Memory B cell (primary cell): ENCODE results near the gene PCSK6.
A peak's percentile ranks its signal among the peaks of the same experiment; 100 is the strongest.

Experiments
- ATAC-seq: fragments of 150-1000 bp; cut with Tn5 transposase; 2 replicates; pipeline ENCODE4 v1.10.0; 2021; ENCODE audit warnings: low read depth, mild to moderate bottlenecking, moderate library complexity
- DNase-seq, 2 donors: peaks; one replicate each; pipeline ENCODE4 v3.0.0; 2022; ENCODE audit warnings: low spot score in 2 of 2
- H3K27ac Mint-ChIP-seq: one replicate; pipeline ENCODE4 v1.8.0; 2022; ENCODE audit warnings: mild to moderate bottlenecking, moderate library complexity, mixed read lengths
- H3K27me3 Mint-ChIP-seq: one replicate; pipeline ENCODE4 v1.8.0; 2022; ENCODE audit warnings: mixed read lengths
- H3K36me3 Mint-ChIP-seq: one replicate; pipeline ENCODE4 v1.8.0; 2022; ENCODE audit warnings: mild to moderate bottlenecking, mixed read lengths
- H3K4me1 Mint-ChIP-seq: one replicate; pipeline ENCODE4 v1.8.0; 2022; ENCODE audit warnings: mixed read lengths
- H3K4me3 Mint-ChIP-seq: one replicate; pipeline ENCODE4 v1.8.0; 2022; ENCODE audit warnings: mild to moderate bottlenecking, moderate library complexity, mixed read lengths
- H3K9me3 Mint-ChIP-seq: one replicate; pipeline ENCODE4 v1.8.0; 2022; ENCODE audit warnings: mixed read lengths

PCSK6 gene

DNA sequence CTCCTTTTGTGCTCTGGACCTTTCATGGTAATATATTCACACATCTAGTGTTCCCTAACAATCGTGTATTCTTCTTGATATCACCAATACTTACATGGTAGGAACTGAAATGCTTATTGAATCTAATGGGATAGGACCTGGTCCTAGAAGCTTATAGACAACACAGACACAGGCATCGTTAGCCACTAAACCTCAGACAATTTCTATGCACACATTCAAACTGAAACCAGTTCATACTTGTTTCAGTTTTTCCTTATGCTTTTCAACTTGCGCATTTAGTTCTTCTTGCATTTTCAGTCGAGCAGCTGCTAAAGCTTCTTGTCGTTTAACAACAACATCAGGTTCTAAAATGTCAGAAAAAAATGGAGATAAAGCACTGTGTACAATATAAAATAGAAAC is 214.5 kb downstream of the PCSK6 start:
- peaks cover 27% of the 10 kb centered on the region for H3K36me3 Mint-ChIP-seq
- H3K4me1 Mint-ChIP-seq = peaks cover 3% of the 10 kb centered on the region
- no peak overlapping the region for H3K27ac Mint-ChIP-seq
- no peak for ATAC-seq
- no peak overlapping the region for H3K4me3 Mint-ChIP-seq
- H3K27me3 Mint-ChIP-seq = no peaks in the 10 kb centered on the region
- no peaks in the 10 kb centered on the region for H3K9me3 Mint-ChIP-seq
- no peak for DNase-seq

- DNase-seq = no peak
- no peak for ATAC-seq
- no peaks in the 10 kb centered on the region for H3K9me3 Mint-ChIP-seq
- H3K4me3 Mint-ChIP-seq = no peak overlapping the region
- peaks cover 30% of the 10 kb centered on the region for H3K36me3 Mint-ChIP-seq
- H3K27me3 Mint-ChIP-seq = no peaks in the 10 kb centered on the region
- no peak overlapping the region for H3K27ac Mint-ChIP-seq
- peaks cover 3% of the 10 kb centered on the region for H3K4me1 Mint-ChIP-seq
Observed at GRCh38 chr15:101273534-101273933, 216.0 kb downstream of the PCSK6 start.

- Mint-ChIP-seq H3K9me3 (no peaks in the 10 kb centered on the region), H3K4me1 (peaks cover 3% of the 10 kb centered on the region), H3K36me3 (peaks cover 30% of the 10 kb centered on the region), H3K27me3 (no peaks in the 10 kb centered on the region), H3K4me3 (no peak overlapping the region), H3K27ac (no peak overlapping the region)
- no peak for ATAC-seq
- DNase-seq = no peak
Observed at GRCh38 chr15:101272584-101272983, 216.9 kb downstream of the PCSK6 start.

DNA sequence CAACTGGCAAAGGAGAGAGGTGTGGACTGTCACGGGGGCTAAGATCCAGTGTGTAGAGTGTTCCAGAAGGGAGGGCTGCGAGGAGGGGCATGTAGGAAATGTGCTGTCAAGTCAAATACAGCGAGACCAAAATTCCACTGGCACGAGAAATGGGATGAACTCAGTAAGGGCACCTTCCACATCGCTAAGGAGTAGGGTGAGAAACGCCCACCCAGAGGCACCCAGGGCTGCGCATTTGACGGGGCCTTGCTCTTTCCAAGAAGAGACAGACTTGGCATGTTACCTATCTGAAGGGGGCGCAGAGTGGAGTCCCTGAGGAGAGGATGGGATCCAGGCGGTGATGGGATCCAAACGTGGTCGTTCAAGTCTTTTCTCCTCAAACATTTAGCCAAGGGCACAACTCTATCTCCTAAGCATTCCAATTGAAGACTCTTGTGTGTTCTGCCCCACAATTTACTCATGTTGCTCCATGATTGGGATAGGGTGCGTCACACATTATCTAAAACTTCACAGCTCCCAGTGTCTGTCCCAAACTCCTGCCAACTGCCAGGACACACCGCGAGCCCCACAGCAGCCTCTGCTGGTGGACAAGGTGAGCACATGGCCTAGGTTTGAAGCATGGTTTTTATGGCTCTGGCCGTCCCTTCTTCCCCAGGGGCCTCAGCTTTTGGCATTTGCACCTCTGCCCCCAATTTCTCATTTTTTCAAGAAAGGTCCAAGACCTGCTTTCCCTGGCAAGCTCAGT is 219.9 kb downstream of the PCSK6 start:
- Mint-ChIP-seq H3K27ac (no peak overlapping the region), H3K36me3 (peaks cover 27% of the 10 kb centered on the region), H3K4me1 (no peaks in the 10 kb centered on the region), H3K4me3 (no peak overlapping the region), H3K27me3 (no peaks in the 10 kb centered on the region), H3K9me3 (no peaks in the 10 kb centered on the region)
- no peak for ATAC-seq
- DNase-seq = no peak

GRCh38 chr15:101267320-101268104 is 222.0 kb downstream of the PCSK6 start:
- no peaks in the 10 kb centered on the region for H3K4me1 Mint-ChIP-seq
- peaks cover 13% of the 10 kb centered on the region for H3K36me3 Mint-ChIP-seq
- no peak for DNase-seq
- H3K27ac Mint-ChIP-seq = no peak overlapping the region
- no peak for ATAC-seq
- peaks cover under 1% of the 10 kb centered on the region for H3K27me3 Mint-ChIP-seq
- no peak overlapping the region for H3K4me3 Mint-ChIP-seq
- no peaks in the 10 kb centered on the region for H3K9me3 Mint-ChIP-seq

DNA sequence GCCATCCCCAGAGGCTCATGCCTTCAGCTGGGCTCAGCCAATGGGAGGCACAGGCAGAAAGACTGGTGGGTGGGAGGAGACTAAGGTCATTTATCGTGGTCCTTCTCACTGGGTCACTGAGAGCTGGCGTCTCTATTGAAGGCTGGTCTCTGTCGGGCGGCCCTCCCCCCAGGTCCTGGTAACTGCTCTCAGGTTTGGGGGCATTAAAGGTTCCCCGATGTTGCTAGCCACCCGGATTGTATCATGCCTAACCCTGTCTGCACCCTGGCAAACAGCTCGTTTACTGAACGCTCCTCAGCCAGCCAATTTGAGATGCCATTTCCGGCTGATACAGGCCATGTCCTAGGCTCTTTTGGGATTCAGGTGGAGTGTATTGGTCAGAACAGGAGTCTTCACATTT is 222.7 kb downstream of the PCSK6 start:
- DNase-seq (no peak), ATAC-seq (no peak)
- Mint-ChIP-seq H3K27me3 (peaks cover 2% of the 10 kb centered on the region), H3K36me3 (peaks cover 9% of the 10 kb centered on the region), H3K9me3 (no peaks in the 10 kb centered on the region), H3K4me1 (no peaks in the 10 kb centered on the region), H3K27ac (no peak overlapping the region), H3K4me3 (no peak overlapping the region)

DNA sequence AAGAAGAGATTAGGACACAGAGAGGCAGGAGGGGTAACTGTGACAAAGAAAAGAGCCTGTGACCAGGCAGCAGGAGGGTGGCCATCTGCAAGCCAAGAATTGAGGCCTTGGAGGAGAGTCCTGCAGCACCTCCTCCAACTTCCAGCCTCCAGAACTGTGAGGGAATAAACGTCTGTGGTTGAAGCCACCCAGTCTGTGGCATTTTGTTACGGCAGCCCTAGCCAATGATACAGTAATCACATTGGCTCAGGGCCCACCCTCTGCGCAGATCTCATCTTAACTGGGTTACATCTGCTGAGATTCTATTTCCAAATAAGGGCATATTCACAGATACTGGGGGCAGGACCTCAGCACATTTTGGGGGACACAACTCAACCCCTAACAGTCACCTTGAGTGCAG is 223.5 kb downstream of the PCSK6 start:
- no peak overlapping the region for H3K4me3 Mint-ChIP-seq
- DNase-seq = no peak
- H3K4me1 Mint-ChIP-seq = no peaks in the 10 kb centered on the region
- H3K27me3 Mint-ChIP-seq = peaks cover 2% of the 10 kb centered on the region
- H3K36me3 Mint-ChIP-seq = peaks cover 3% of the 10 kb centered on the region
- H3K9me3 Mint-ChIP-seq = no peaks in the 10 kb centered on the region
- ATAC-seq = no peak
- H3K27ac Mint-ChIP-seq = no peak overlapping the region

- Mint-ChIP-seq H3K4me3 (no peak overlapping the region), H3K27me3 (peaks cover 2% of the 10 kb centered on the region), H3K36me3 (peaks cover 3% of the 10 kb centered on the region), H3K27ac (no peak overlapping the region), H3K9me3 (no peaks in the 10 kb centered on the region), H3K4me1 (no peaks in the 10 kb centered on the region)
- no peak for ATAC-seq
- no peak for DNase-seq
Observed at GRCh38 chr15:101264911-101265641, 224.4 kb downstream of the PCSK6 start.

DNA sequence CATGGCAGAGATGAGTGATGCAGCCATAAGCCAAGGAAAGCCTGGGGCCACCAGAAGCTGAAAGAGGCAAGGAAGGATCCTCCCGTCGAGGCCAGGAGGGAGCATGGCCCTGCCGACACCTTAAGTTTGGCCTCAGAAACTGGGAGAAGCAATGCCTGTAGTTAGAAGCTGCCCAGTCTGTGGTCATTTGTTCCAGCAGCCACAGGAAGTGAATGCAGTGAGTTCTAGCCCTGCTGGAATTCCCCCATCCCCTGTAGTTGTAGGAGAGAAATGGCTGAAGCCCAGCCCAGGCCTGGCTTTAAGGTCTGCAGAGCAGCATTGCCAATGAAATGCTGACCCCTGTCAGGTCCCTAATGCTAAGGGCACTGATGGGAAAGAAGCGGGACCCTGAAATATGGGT is 225.5 kb downstream of the PCSK6 start:
- H3K27ac Mint-ChIP-seq = no peak overlapping the region
- no peak overlapping the region for H3K4me3 Mint-ChIP-seq
- no peaks in the 10 kb centered on the region for H3K4me1 Mint-ChIP-seq
- H3K36me3 Mint-ChIP-seq = peaks cover 1% of the 10 kb centered on the region
- no peak for DNase-seq
- H3K9me3 Mint-ChIP-seq = no peaks in the 10 kb centered on the region
- no peak for ATAC-seq
- H3K27me3 Mint-ChIP-seq = peaks cover 3% of the 10 kb centered on the region

DNA sequence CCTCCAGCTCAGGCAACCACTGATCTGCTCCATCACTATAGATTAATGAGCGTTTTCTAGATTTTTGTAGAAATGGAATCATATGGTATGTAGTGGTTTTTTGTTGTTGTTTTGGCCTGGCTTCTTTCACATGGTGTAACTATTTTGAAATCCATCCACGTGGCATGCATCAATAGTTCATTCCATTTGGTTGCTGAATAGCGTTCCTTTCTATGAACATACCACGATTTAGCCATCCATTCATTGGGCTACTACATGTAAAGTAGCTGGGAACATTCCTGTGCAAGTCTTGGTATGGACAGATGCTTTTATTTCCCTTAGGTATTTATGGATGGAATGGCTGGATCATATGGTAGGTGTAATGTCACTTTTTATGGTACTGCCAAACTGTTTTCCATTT is 227.0 kb downstream of the PCSK6 start:
- Mint-ChIP-seq H3K27me3 (peaks cover 3% of the 10 kb centered on the region), H3K9me3 (no peaks in the 10 kb centered on the region), H3K4me3 (no peak overlapping the region), H3K27ac (no peak overlapping the region), H3K4me1 (no peaks in the 10 kb centered on the region), H3K36me3 (no peaks in the 10 kb centered on the region)
- DNase-seq (no peak), ATAC-seq (no peak)

- ATAC-seq = peak; percentile 74
- no peaks in the 10 kb centered on the region for H3K4me1 Mint-ChIP-seq
- no peak overlapping the region for H3K27ac Mint-ChIP-seq
- H3K9me3 Mint-ChIP-seq = no peaks in the 10 kb centered on the region
- peak in 1 of 2 donors; percentile 46 for DNase-seq
- H3K36me3 Mint-ChIP-seq = no peaks in the 10 kb centered on the region
- H3K27me3 Mint-ChIP-seq = peaks cover 3% of the 10 kb centered on the region
- no peak overlapping the region for H3K4me3 Mint-ChIP-seq
Observed at GRCh38 chr15:101258238-101259144, 231.0 kb downstream of the PCSK6 start.

GRCh38 chr15:101256757-101257156 is 232.8 kb downstream of the PCSK6 start:
- no peak overlapping the region for H3K27ac Mint-ChIP-seq

GRCh38 chr15:101255615-101256241 is 233.8 kb downstream of the PCSK6 start:
- H3K9me3 Mint-ChIP-seq = no peaks in the 10 kb centered on the region
- no peak overlapping the region for H3K27ac Mint-ChIP-seq
- DNase-seq = no peak
- H3K36me3 Mint-ChIP-seq = no peaks in the 10 kb centered on the region
- H3K27me3 Mint-ChIP-seq = peaks cover 2% of the 10 kb centered on the region
- H3K4me3 Mint-ChIP-seq = no peak overlapping the region
- ATAC-seq = no peak
- H3K4me1 Mint-ChIP-seq = peaks cover 7% of the 10 kb centered on the region

More at GRCh38 chr15:101256757-101257156, 232.8 kb downstream of the PCSK6 start:
- peaks cover 7% of the 10 kb centered on the region for H3K4me1 Mint-ChIP-seq
- no peaks in the 10 kb centered on the region for H3K36me3 Mint-ChIP-seq
- no peak overlapping the region for H3K4me3 Mint-ChIP-seq
- no peaks in the 10 kb centered on the region for H3K9me3 Mint-ChIP-seq
- peaks cover 2% of the 10 kb centered on the region for H3K27me3 Mint-ChIP-seq
- ATAC-seq (no peak), DNase-seq (no peak)
